CD4-positive, alpha-beta memory T cell (primary cell): ENCODE data around the gene MAN1C1. TPM values are rescaled to one million over a fixed set of nuclear protein-coding genes. Genes with fewer than 3 reads are reported as not detected.

Source experiments
- CTCF ChIA-PET: fragments of 350-600 bp; sonication (Branson Sonifier 250); formaldehyde crosslinking; loops from one replicate; lab custom pipeline; 2021; ENCODE audit warnings: inconsistent platforms; ENCODE audit not compliant: partially characterized antibody; lab: Charles Lee
- POLR2A ChIA-PET: fragments of 350-600 bp; sonication (Branson Sonifier 250); formaldehyde crosslinking; loops from one replicate; lab custom pipeline; 2021; ENCODE audit not compliant: partially characterized antibody; lab: Charles Lee
- DNase-seq, 5 donors: peaks; one replicate each; pipeline versions ENCODE4 v3.0.0 to v3.0.0-alpha.2; 2020 to 2022; ENCODE audit warnings: mixed read lengths in 1 of 5
- H3K27ac ChIP-seq: one replicate; pipeline ENCODE4 v1.7.0; 2013; ENCODE audit warnings: low read depth, low read length
- H3K27me3 ChIP-seq: 2 replicates; pipeline ENCODE4 v1.7.0; 2013; ENCODE audit warnings: mild to moderate bottlenecking, low read length, moderate library complexity; ENCODE audit not compliant: insufficient read depth
- H3K36me3 ChIP-seq: 2 replicates; pipeline ENCODE4 v1.7.0; 2013; ENCODE audit warnings: mild to moderate bottlenecking, low read length, moderate library complexity; ENCODE audit not compliant: insufficient read depth
- H3K4me1 ChIP-seq: 2 replicates; pipeline ENCODE4 v1.7.0; 2013; ENCODE audit warnings: mild to moderate bottlenecking, low read length, moderate library complexity; ENCODE audit not compliant: insufficient read depth
- H3K4me3 ChIP-seq, 2 donors: one replicate each; pipeline ENCODE4 v1.7.0; 2013; ENCODE audit warnings: low read length in 2 of 2, mild to moderate bottlenecking in 1 of 2
- H3K9me3 ChIP-seq, 2 donors: one replicate each; pipeline ENCODE4 v1.7.0; 2013; ENCODE audit warnings: low read length in 2 of 2, control low read depth in 1 of 2; ENCODE audit not compliant: control insufficient read depth in 1 of 2
- H3K27ac Mint-ChIP-seq, 7 donors: one replicate each; pipeline ENCODE4 v1.8.0; 2020 to 2021; ENCODE audit warnings: mixed read lengths in 7 of 7, mild to moderate bottlenecking in 6 of 7, inconsistent platforms in 3 of 7, moderate library complexity in 3 of 7
- H3K27me3 Mint-ChIP-seq, 2 donors: one replicate each; pipeline ENCODE4 v1.8.0; 2020 to 2021; ENCODE audit warnings: mixed read lengths in 2 of 2
- H3K36me3 Mint-ChIP-seq, 2 donors: one replicate each; pipeline ENCODE4 v1.8.0; 2020 to 2021; ENCODE audit warnings: mixed read lengths in 2 of 2, inconsistent platforms in 1 of 2, mild to moderate bottlenecking in 1 of 2
- H3K4me1 Mint-ChIP-seq, 4 donors: one replicate each; pipeline ENCODE4 v1.8.0; 2020 to 2021; ENCODE audit warnings: mixed read lengths in 4 of 4, mild to moderate bottlenecking in 1 of 4
- H3K4me3 Mint-ChIP-seq, 8 donors: one replicate each; pipeline ENCODE4 v1.8.0; 2020 to 2021; ENCODE audit warnings: mixed read lengths in 8 of 8, mild to moderate bottlenecking in 7 of 8, moderate library complexity in 6 of 8, inconsistent platforms in 3 of 8
- H3K9me3 Mint-ChIP-seq, 8 donors: one replicate each; pipeline ENCODE4 v1.8.0; 2020 to 2021; ENCODE audit warnings: mixed read lengths in 8 of 8, mild to moderate bottlenecking in 5 of 8, inconsistent platforms in 3 of 8, moderate library complexity in 1 of 8
- intact Hi-C: fragments of 100-400 bp; cut with micrococcal nuclease; formaldehyde crosslinking; loops from one replicate; pipeline ENCODE4 v1.15.1; 2023
- polyA plus RNA-seq, 2 donors: library from polyadenylated mRNA; unstranded; fragments of 300-500 nt; fragmentation: Illumina TruSeq; gene quantifications; one replicate each; pipeline ENCODE4 v1.2.3, GENCODE V29; 2021
- total RNA-seq, 2 experiments: library from RNA; stranded (reverse); gene quantifications; one replicate each; pipeline ENCODE4 v1.2.3, GENCODE V29; 2021

The MAN1C1 gene
- total and polyA plus RNA-seq, 4 experiments from 2014 or later = 3.6 to 45.1 (median 26.5) TPM

GRCh38 chr1:25618433-25618808 lies 1.8 kb downstream of the MAN1C1 start:
- no peaks in the 10 kb centered on the region for H3K9me3 ChIP-seq
- DNase-seq = peak in 1 of 5 donors; percentile 13
- Mint-ChIP-seq H3K4me1 (peaks cover 64 to 74% (median 70%) of the 10 kb centered on the region in 4 donors), H3K4me3 (peak overlapping the region; percentile 92 to 99 (median 96)), H3K27ac (peak overlapping the region; percentile 53 to 96 (median 93)), H3K9me3 (no peaks in the 10 kb centered on the region), H3K36me3 (peaks cover 0 to 7% of the 10 kb centered on the region in 2 donors), H3K27me3 (no peaks in the 10 kb centered on the region)
- CTCF ChIA-PET = interaction anchor here (0.6 to 8.0 kb wide), 33 partner anchors 9 to 193 kb away, joined by 3 to 63 read pairs (median 4); partner anchors contain the start of gene SELENON
- intact Hi-C loops = loop anchor here (2.0 to 5.0 kb wide), 5 partner anchors 14 to 379 kb away; partner anchors contain the start of genes LDLRAP1 and PAFAH2
- H3K4me3 ChIP-seq = peak overlapping the region; percentile 12 to 53
- no peaks in the 10 kb centered on the region for H3K27me3 ChIP-seq
- peaks cover 79% of the 10 kb centered on the region for H3K4me1 ChIP-seq
- H3K27ac ChIP-seq = peak overlapping the region; percentile 61
- H3K36me3 ChIP-seq = no peaks in the 10 kb centered on the region
- POLR2A ChIA-PET = interaction anchor here (0.6 to 10.7 kb wide), 18 partner anchors 9 to 494 kb away, joined by 3 to 151 read pairs (median 6); partner anchors contain the start of gene MTFR1L

- no peaks in the 10 kb centered on the region for H3K9me3 Mint-ChIP-seq
- peaks cover 70 to 79% (median 76%) of the 10 kb centered on the region in 4 donors for H3K4me1 Mint-ChIP-seq
- Histone ChIP-seq H3K36me3 (no peaks in the 10 kb centered on the region), H3K4me1 (peaks cover 85% of the 10 kb centered on the region), H3K27ac (peak overlapping the region; percentile 61), H3K9me3 (no peaks in the 10 kb centered on the region), H3K27me3 (no peaks in the 10 kb centered on the region), H3K4me3 (peak overlapping the region; percentile 12 to 53)
- no peaks in the 10 kb centered on the region for H3K27me3 Mint-ChIP-seq
- H3K36me3 Mint-ChIP-seq = peaks cover 0 to 7% of the 10 kb centered on the region in 2 donors
- peak in 4 of 5 donors; percentile 51 to 56 (median 52) for DNase-seq
- intact Hi-C loops = loop anchor here (1.0 to 5.0 kb wide), 7 partner anchors 14 to 378 kb away; partner anchors contain the start of genes LDLRAP1 and PAFAH2
- ChIA-PET CTCF (interaction anchor here (0.6 to 8.0 kb wide), 35 partner anchors 9 to 192 kb away, joined by 3 to 63 read pairs (median 4); partner anchors contain the start of genes LDLRAP1 and SELENON), POLR2A (interaction anchor here (0.8 to 10.7 kb wide), 20 partner anchors 8 to 201 kb away, joined by 3 to 151 read pairs (median 6); partner anchors contain the start of gene MTFR1L)
- peak overlapping the region; percentile 53 to 96 (median 89) for H3K27ac Mint-ChIP-seq
- peak overlapping the region; percentile 92 to 99 (median 96) for H3K4me3 Mint-ChIP-seq
Observed at GRCh38 chr1:25619101-25619890, 2.7 kb downstream of the MAN1C1 start.

GRCh38 chr1:25620211-25620610 lies 3.6 kb downstream of the MAN1C1 start:
- ChIA-PET POLR2A (interaction anchor here (1.1 to 10.7 kb wide), 10 partner anchors 12 to 200 kb away, joined by 3 to 151 read pairs (median 10); partner anchors contain the start of gene MTFR1L), CTCF (interaction anchor here (1.2 to 8.0 kb wide), 14 partner anchors 8 to 189 kb away, joined by 3 to 63 read pairs (median 13); partner anchors contain the start of genes LDLRAP1 and SELENON)
- H3K27ac ChIP-seq = peak overlapping the region; percentile 61
- Mint-ChIP-seq H3K9me3 (no peaks in the 10 kb centered on the region), H3K27me3 (no peaks in the 10 kb centered on the region), H3K36me3 (peaks cover 0 to 7% of the 10 kb centered on the region in 2 donors), H3K27ac (peak overlapping the region; percentile 53 to 96 (median 89)), H3K4me3 (peak overlapping the region; percentile 92 to 99 (median 96)), H3K4me1 (peaks cover 70 to 79% (median 77%) of the 10 kb centered on the region in 4 donors)
- H3K4me1 ChIP-seq = peaks cover 83% of the 10 kb centered on the region
- no peaks in the 10 kb centered on the region for H3K9me3 ChIP-seq
- peak in 2 of 5 donors; percentile 17 to 22 for DNase-seq
- H3K36me3 ChIP-seq = no peaks in the 10 kb centered on the region
- H3K27me3 ChIP-seq = no peaks in the 10 kb centered on the region
- intact Hi-C loops = no loop called here
- H3K4me3 ChIP-seq = peak overlapping the region; percentile 12 to 53

- H3K4me1 Mint-ChIP-seq = peaks cover 65 to 79% (median 74%) of the 10 kb centered on the region in 4 donors
- peak overlapping the region; percentile 92 to 99 (median 96) for H3K4me3 Mint-ChIP-seq
- ChIA-PET POLR2A (interaction anchor here (1.1 to 10.7 kb wide), 10 partner anchors 11 to 199 kb away, joined by 3 to 151 read pairs (median 10); partner anchors contain the start of gene MTFR1L), CTCF (interaction anchor here (1.0 to 8.0 kb wide), 12 partner anchors 7 to 188 kb away, joined by 3 to 63 read pairs (median 15); partner anchors contain the start of gene SELENON)
- H3K4me1 ChIP-seq = peaks cover 76% of the 10 kb centered on the region
- peak overlapping the region; percentile 6 to 53 for H3K4me3 ChIP-seq
- H3K9me3 Mint-ChIP-seq = peaks cover 0 to 2% (median 0%) of the 10 kb centered on the region in 8 donors
- DNase-seq = no peak
- peak overlapping the region; percentile 61 for H3K27ac ChIP-seq
- H3K27me3 ChIP-seq = no peaks in the 10 kb centered on the region
- intact Hi-C loops = no loop called here
- H3K36me3 Mint-ChIP-seq = peaks cover 1 to 8% of the 10 kb centered on the region in 2 donors
- no peaks in the 10 kb centered on the region for H3K36me3 ChIP-seq
- H3K9me3 ChIP-seq = no peaks in the 10 kb centered on the region
- H3K27me3 Mint-ChIP-seq = no peaks in the 10 kb centered on the region
- H3K27ac Mint-ChIP-seq = peak overlapping the region; percentile 53 to 96 (median 89)
Observed at GRCh38 chr1:25620701-25621350, 4.2 kb downstream of the MAN1C1 start.

- Mint-ChIP-seq H3K27ac (peak overlapping the region; percentile 53 to 96 (median 84)), H3K4me1 (peaks cover 70 to 88% (median 79%) of the 10 kb centered on the region in 4 donors), H3K27me3 (no peaks in the 10 kb centered on the region), H3K36me3 (peaks cover 9 to 12% of the 10 kb centered on the region in 2 donors), H3K9me3 (peaks cover 0 to 4% (median 0%) of the 10 kb centered on the region in 8 donors), H3K4me3 (peak overlapping the region; percentile 92 to 99 (median 96))
- H3K4me1 ChIP-seq = peaks cover 73% of the 10 kb centered on the region
- ChIA-PET POLR2A (interaction anchor here (1.1 to 10.7 kb wide), 4 partner anchors 10 to 83 kb away, joined by 3 to 151 read pairs (median 10); no protein-coding TSS in a partner anchor), CTCF (interaction anchor here (0.9 to 8.0 kb wide), 6 partner anchors 10 to 174 kb away, joined by 3 to 63 read pairs (median 18); no protein-coding TSS in a partner anchor)
- H3K4me3 ChIP-seq = no peak overlapping the region
- DNase-seq = peak in 3 of 5 donors; percentile 11 to 43 (median 32)
- H3K27me3 ChIP-seq = no peaks in the 10 kb centered on the region
- H3K36me3 ChIP-seq = no peaks in the 10 kb centered on the region
- H3K27ac ChIP-seq = peak overlapping the region; percentile 1
- intact Hi-C loops = no loop called here
- H3K9me3 ChIP-seq = no peaks in the 10 kb centered on the region
Observed at GRCh38 chr1:25621876-25622275, 5.3 kb downstream of the MAN1C1 start.

- intact Hi-C loops = no loop called here
- no peak overlapping the region for H3K4me3 ChIP-seq
- peaks cover 9 to 16% of the 10 kb centered on the region in 2 donors for H3K36me3 Mint-ChIP-seq
Observed at GRCh38 chr1:25622531-25622930, 5.9 kb downstream of the MAN1C1 start.

More at GRCh38 chr1:25622531-25622930, 5.9 kb downstream of the MAN1C1 start:
- Histone ChIP-seq H3K36me3 (no peaks in the 10 kb centered on the region), H3K27ac (peak overlapping the region; percentile 1), H3K9me3 (no peaks in the 10 kb centered on the region), H3K4me1 (peaks cover 74% of the 10 kb centered on the region), H3K27me3 (no peaks in the 10 kb centered on the region)
- peak in 3 of 5 donors; percentile 26 to 51 (median 29) for DNase-seq
- ChIA-PET POLR2A (interaction anchor here (0.6 to 10.7 kb wide), 6 partner anchors 10 to 301 kb away, joined by 3 to 151 read pairs (median 6); no protein-coding TSS in a partner anchor), CTCF (interaction anchor here (0.8 to 8.0 kb wide), 6 partner anchors 9 to 165 kb away, joined by 3 to 46 read pairs (median 7); no protein-coding TSS in a partner anchor)
- Mint-ChIP-seq H3K4me1 (peaks cover 72 to 94% (median 84%) of the 10 kb centered on the region in 4 donors), H3K9me3 (peaks cover 0 to 4% (median 0%) of the 10 kb centered on the region in 8 donors), H3K4me3 (peak overlapping the region; percentile 57 to 99 (median 96)), H3K27ac (peak overlapping the region; percentile 53 to 96 (median 84)), H3K27me3 (no peaks in the 10 kb centered on the region)
